ENCODE measurements around the gene CHL1. TPM values are rescaled to one million over a fixed set of nuclear protein-coding genes. Genes with fewer than 3 reads are reported as not detected.

Gene CHL1
- 20.2 TPM for total RNA-seq
- long read RNA-seq, partial matches to known transcripts, result 1 of 8 reads
- long read RNA-seq, other reads (novel, unspliced or antisense), result 5 of 8 reads

DNA sequence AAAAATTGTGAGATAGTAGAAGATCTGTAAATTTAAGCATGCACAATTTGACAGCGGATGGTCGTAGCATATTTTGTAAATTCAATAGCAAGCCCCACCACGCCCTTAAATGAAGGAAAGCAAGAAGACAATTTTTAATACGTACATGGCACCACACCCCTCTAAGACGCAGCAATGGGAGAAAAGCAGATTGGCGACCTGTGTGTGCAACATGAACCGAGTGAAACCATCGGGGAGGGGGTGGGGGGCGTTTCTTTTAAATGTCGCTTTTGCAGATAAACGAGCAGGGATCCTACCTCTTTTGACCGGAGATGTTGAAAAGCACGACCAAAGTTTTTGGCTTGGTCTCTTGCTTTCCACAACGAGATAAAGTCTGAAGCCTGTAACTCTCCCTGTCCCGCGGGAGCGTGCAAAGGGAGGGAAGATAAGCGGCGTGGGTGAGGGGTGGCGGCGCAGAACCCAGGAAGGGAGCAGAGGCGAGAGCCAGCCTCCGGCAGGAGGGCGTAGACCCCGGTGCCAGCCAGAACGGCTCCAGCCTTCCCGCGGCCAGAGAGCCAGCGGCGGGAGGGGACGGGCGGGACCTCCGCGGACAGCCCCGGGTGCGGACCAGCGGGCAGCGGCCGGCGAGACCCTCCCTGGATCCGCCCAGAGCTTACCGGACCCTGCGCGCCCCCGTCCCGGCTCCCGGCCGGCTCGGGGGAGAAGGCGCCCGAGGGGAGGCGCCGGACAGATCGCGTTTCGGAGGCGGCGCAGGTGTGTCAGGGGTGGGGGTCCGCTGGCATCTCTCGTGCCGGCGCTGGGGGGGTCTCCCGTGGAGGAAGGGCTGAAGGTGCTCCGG lies at the start of gene CHL1:
TSS of gene CHL1 (plus strand) at position 453 of the 838 bp plus-strand sequence. CDS start 123,014 bp downstream, outside the sequence.
- Histone ChIP-seq H3K27me3 (ENCODE audit: low read depth) (peaks cover 35% of the 10 kb centered on the region), H3K36me3 (no peaks in the 10 kb centered on the region), H3K4me1 (peaks cover 13% of the 10 kb centered on the region), H3K4me3 (peak within 1 kb of the TSS; percentile 59), H3K27ac (peak within 1 kb of the TSS; percentile 42), H3K9me3 (no peaks in the 10 kb centered on the region)
- intact Hi-C loops (cut with DNase I), result no loop called here
- TF ChIP-seq CTCF (IDR thresholded peaks at IDR 0.05), result no peak
- DNase-seq (peak; percentile 45), ATAC-seq (peak; percentile 57 to 60)

GRCh38 chr3:151614-152189 lies 44.9 kb upstream of the CHL1 start:
- no peaks in the 10 kb centered on the region for H3K9me3 ChIP-seq
- H3K27ac ChIP-seq, result no peak overlapping the region
- H3K27me3 ChIP-seq (ENCODE audit: low read depth), result no peaks in the 10 kb centered on the region
- H3K4me1 ChIP-seq, result no peaks in the 10 kb centered on the region
- TF ChIP-seq CTCF (IDR thresholded peaks at IDR 0.05), result no peak
- DNase-seq (no peak), ATAC-seq (no peak)
- intact Hi-C loops (cut with DNase I), result no loop called here
- no peak overlapping the region for H3K4me3 ChIP-seq
- H3K36me3 ChIP-seq, result no peaks in the 10 kb centered on the region

DNA sequence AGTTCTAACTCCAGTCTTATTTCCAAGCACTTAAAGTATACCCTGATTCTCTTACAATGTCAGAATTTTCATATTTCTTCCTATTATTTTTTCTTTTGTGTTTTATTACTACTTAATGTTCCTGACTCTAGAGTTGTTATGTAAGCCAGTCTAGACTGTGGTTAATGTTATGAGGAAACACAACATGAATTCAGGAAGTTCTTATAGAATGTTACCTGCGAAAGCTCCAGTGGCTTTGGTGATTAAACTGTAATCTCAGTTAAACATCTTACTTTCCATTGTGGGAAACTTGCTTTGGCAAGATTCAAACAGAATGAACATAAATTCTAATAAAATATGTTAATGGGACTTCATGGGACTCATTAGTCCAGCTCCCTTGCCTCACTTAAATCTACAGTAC lies 36.6 kb upstream of the CHL1 start:
- Histone ChIP-seq H3K9me3 (no peaks in the 10 kb centered on the region), H3K4me1 (no peaks in the 10 kb centered on the region), H3K36me3 (no peaks in the 10 kb centered on the region), H3K27ac (no peak overlapping the region), H3K4me3 (no peak overlapping the region), H3K27me3 (ENCODE audit: low read depth) (no peaks in the 10 kb centered on the region)
- ATAC-seq (no peak), DNase-seq (no peak)
- intact Hi-C loops (cut with DNase I), result no loop called here
- no peak for TF ChIP-seq CTCF (IDR thresholded peaks at IDR 0.05)

DNA sequence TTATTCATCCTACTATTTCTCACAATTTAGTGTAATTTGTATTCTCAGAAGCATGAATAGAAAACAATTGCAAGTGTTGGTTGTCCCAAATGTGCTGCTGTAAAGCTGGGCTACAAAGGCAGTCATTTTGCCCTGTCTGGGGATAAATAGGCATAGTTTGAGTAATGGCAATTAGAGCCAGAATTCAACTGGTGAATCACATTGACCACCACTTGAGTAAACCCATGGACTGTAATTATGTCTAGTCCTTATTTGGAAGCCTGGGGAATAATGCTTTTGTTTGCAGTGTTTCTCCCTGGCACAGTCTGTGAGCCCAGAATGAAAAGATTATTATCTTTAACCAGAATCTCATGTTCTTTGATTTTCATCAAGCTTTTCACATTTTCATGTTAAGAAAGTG lies 30.5 kb upstream of the CHL1 start:
- no peak overlapping the region for H3K4me3 ChIP-seq
- intact Hi-C loops (cut with DNase I), result no loop called here
- DNase-seq, result no peak
- no peaks in the 10 kb centered on the region for H3K36me3 ChIP-seq
- H3K27ac ChIP-seq, result no peak overlapping the region
- H3K4me1 ChIP-seq, result no peaks in the 10 kb centered on the region
- H3K27me3 ChIP-seq (ENCODE audit: low read depth), result no peaks in the 10 kb centered on the region
- no peaks in the 10 kb centered on the region for H3K9me3 ChIP-seq
- TF ChIP-seq CTCF (IDR thresholded peaks at IDR 0.05), result no peak
- ATAC-seq, result no peak

DNA sequence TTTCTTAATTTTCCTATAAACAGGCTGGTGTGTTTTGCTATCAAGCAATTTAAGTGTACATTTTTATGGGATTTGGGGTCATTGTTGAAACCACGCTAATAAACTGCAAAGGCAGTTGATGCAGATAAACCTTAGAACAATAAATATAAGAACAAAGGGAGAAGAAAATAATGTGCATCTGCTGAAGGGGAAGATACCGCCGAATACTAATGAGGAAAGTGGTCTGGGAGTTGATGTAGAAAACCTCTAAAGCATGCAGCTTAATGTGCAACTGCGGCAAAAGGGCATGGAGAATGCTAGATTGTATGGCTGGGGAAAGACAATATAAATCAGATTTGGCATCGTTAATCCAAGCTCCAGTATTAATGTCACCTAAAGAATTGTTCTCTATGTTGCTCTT lies 29.8 kb upstream of the CHL1 start:
- no peak for TF ChIP-seq CTCF (IDR thresholded peaks at IDR 0.05)
- Histone ChIP-seq H3K9me3 (no peaks in the 10 kb centered on the region), H3K4me1 (no peaks in the 10 kb centered on the region), H3K36me3 (no peaks in the 10 kb centered on the region), H3K27ac (no peak overlapping the region), H3K4me3 (no peak overlapping the region), H3K27me3 (ENCODE audit: low read depth) (no peaks in the 10 kb centered on the region)
- intact Hi-C loops (cut with DNase I), result no loop called here
- DNase-seq (no peak), ATAC-seq (no peak)
